ENCODE results near the gene GTF2E1.

GTF2E1 gene

GRCh38 chr3:120797857-120798256 lies 55.3 kb downstream of the GTF2E1 start:
- DNase-seq (ENCODE audit: low read depth in 1 of 2, low spot score in 1 of 2), result no peak

- no peak for DNase-seq (ENCODE audit: low read depth in 1 of 2, low spot score in 1 of 2)
These were observed 55.8 kb downstream of the GTF2E1 start for GRCh38 chr3:120798346-120798745.

- DNase-seq (ENCODE audit: low read depth in 1 of 2, low spot score in 1 of 2), result no peak
These were observed 58.1 kb downstream of the GTF2E1 start for GRCh38 chr3:120800625-120801024.

- DNase-seq (ENCODE audit: low read depth in 1 of 2, low spot score in 1 of 2), result no peak
These were observed 58.9 kb downstream of the GTF2E1 start for GRCh38 chr3:120801484-120801883.

GRCh38 chr3:120802916-120803315 lies 60.4 kb downstream of the GTF2E1 start:
- DNase-seq (ENCODE audit: low read depth in 1 of 2, low spot score in 1 of 2), result no peak

GRCh38 chr3:120816728-120817127 lies 74.2 kb downstream of the GTF2E1 start:
- DNase-seq (ENCODE audit: low read depth in 1 of 2, low spot score in 1 of 2), result no peak

GRCh38 chr3:120820748-120821147 lies 78.2 kb downstream of the GTF2E1 start:
- no peak for DNase-seq (ENCODE audit: low read depth in 1 of 2, low spot score in 1 of 2)

GRCh38 chr3:120821426-120821825 lies 78.9 kb downstream of the GTF2E1 start:
- DNase-seq (ENCODE audit: low read depth in 1 of 2, low spot score in 1 of 2), result no peak

GRCh38 chr3:120823156-120823555 lies 80.6 kb downstream of the GTF2E1 start:
- no peak for DNase-seq (ENCODE audit: low read depth in 1 of 2, low spot score in 1 of 2)

GRCh38 chr3:120824613-120825012 lies 82.1 kb downstream of the GTF2E1 start:
- no peak for DNase-seq (ENCODE audit: low read depth in 1 of 2, low spot score in 1 of 2)

GRCh38 chr3:120828796-120829195 lies 86.3 kb downstream of the GTF2E1 start:
- DNase-seq (ENCODE audit: low read depth in 1 of 2, low spot score in 1 of 2), result no peak

GRCh38 chr3:120831066-120831465 lies 88.5 kb downstream of the GTF2E1 start:
- DNase-seq (ENCODE audit: low read depth in 1 of 2, low spot score in 1 of 2), result no peak
